NCI-H1694 treated with DMSO at 0.1 percent for 48 hours (cell line): ENCODE data around the gene KLK6.
A peak's percentile ranks its signal among the peaks of the same experiment; 100 is the strongest.

ENCODE experiments used
- DNase-seq: peaks from one replicate; lab custom pipeline; 2025; lab: John Stamatoyannopoulos, UW

KLK6 gene

DNA sequence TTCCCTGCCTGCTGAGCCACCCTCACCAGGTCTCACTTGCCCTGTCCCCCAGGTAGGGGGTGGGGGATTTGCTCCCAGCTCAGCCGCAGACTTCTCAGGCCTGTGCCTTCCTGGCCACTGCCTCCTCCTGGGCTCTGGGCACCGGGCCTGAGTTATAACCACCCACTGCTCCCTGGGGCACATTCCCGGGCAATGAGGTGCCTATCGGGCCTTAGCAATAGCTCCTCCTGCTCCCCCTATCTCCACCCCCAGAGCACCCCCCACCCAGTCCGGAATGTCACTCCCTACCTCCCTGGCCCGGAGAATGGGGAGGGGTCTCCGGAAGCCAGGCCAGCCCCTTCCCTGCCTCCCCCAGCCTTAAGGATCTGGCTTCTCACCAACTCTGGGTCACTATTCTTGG lies 16.5 kb downstream of the KLK6 start, which contains the start of gene KLK5:
TSS of gene KLK5 (minus strand) at position 129 of the 400 bp plus-strand sequence. CDS start 381 bp downstream, outside the sequence.
- DNase-seq = no peak

DNA sequence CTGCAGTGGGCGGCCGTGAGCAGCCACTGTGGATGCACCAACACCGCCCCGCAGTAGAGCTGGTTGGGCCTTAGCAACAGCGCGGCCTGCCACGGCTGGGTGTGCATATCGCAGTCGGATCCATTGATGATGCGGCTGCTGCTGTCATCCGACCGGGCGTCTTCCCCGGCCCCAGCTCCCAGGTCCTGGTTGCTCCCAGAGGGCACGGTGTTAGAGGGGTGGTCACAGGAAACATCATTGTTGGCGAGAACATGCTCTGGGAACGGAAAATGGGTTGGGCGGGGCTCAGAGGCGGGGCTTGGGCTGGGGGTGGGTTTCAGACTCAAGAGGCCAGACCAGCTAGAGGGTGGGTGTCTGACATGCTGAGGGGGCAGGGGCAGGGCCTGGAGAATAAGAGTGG lies 19.5 kb downstream of the KLK6 start:
- DNase-seq = no peak

GRCh38 chr19:50947123-50947522 lies 22.3 kb downstream of the KLK6 start:
- DNase-seq = no peak

- DNase-seq = no peak
Measured at GRCh38 chr19:50944795-50945194, 24.6 kb downstream of the KLK6 start.

DNA sequence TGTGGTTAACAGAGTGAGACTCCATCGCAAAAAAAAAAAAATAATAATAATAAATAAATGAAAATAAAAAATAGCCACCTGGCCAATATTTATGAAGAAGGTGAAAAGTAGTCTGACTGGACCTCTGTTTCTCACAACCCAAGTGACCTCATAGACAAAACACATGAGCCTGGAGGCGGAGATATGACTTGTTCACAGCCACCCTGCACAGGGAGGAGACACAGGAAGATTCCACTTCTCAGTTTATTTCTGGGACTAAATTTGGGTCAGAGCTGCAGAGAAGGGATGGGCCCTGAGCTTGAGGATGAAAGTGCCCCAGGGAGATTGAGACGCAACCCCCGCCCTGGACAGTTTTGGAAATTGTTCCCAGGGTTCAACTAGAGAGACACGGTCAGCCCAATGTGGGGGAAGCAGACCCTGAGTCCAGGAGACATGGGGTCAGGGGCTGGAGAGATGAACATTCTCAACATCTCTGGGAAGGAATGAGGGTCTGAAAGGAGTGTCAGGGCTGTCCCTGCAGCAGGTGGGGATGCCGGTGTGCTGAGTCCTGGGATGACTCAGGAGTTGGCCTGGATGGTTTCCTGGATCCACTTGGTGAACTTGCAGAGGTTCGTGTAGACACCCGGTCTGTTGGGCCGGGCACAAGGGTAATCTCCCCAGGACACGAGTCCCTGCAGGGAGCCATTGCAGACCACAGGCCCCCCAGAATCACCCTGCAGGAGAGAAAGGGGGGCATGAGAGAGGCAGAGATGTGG lies 26.1 kb downstream of the KLK6 start:
- DNase-seq = no peak

DNA sequence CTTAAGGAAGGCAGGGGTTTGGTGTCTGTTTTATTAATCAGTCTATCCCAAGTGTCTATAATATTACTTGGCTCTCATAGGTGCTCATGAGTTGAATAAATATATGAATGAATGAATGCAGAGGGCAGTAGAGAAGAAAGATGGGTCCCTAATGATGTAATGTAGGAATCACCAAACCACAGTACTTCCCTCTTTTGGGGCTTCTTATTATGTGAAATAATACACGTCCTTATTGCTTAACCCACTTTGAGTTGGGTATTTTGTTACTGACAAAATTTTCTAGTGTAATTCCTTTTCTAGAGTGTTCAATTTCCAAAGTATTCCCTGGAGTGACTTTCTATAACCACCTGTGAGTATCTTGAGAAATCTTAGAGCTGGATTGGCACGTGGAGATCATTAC lies 29.8 kb downstream of the KLK6 start:
- no peak for DNase-seq

DNA sequence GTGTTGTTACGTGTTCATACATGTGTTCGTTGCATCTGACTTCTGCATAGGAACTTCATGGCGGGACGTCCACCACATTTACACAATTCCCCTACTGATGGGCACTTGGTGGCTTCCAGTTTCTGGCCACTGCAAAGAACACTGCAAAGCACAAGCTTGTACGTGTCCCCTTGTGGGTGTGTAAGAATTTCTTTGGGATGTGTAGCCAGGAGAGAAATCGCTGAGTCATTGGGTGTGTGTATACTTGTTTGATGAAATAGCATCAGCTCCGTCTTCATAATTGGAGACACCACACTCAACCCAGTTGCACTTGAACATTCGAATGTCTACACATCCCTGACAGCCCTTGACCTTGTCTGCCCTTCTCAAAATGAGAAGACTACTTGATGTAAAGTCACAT lies 35.8 kb downstream of the KLK6 start:
- DNase-seq = no peak

DNA sequence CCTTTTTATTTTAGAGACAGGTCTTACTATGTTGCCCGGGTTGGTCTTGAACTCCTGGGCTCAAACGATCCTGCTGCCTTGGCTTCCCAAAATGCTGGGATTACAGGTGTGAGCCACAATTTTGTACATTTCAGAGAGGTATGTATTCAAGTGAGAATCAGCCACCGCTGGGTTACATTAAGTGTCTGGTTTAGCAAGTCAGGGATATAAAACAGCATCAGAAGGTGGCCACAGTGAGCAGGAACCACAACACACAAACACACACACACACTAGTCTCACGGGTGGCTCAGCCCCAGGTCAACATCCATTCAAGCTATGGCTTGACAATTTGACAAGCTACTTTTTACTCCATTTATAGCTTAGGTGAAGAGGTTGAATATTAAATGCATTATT lies 36.7 kb downstream of the KLK6 start:
- no peak for DNase-seq

DNA sequence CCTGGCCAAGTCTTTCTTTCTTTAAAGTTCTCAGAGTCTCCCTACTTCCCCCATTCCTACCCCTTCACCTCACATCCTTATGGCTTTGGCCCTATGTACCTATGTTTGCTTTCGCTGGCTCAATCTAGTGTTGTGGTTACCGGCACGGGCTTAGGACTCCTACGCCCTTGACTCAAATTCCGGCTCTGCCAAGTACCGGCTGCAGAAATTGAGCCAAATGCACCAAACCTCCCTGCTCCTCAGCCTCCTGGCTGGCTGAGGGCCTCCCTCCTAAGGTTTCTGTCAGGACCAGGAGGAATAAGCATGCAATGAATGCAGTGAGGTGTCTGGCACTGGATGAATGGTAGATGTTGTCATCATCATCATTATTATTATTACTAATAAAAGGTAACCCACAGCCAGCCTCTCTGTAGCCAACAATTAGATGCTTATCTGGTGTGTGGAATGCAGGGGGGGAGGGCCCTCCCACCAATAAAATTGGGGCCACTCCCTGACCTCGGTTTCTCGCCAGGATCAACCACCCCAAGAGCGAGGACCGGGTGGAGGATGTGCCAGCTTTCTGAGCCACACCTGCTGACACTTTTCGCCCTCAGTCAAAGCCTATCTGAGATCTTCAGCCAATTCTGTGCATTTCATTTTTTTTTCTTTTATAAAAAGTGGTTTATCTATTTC lies 37.2 kb downstream of the KLK6 start:
- DNase-seq = no peak

DNA sequence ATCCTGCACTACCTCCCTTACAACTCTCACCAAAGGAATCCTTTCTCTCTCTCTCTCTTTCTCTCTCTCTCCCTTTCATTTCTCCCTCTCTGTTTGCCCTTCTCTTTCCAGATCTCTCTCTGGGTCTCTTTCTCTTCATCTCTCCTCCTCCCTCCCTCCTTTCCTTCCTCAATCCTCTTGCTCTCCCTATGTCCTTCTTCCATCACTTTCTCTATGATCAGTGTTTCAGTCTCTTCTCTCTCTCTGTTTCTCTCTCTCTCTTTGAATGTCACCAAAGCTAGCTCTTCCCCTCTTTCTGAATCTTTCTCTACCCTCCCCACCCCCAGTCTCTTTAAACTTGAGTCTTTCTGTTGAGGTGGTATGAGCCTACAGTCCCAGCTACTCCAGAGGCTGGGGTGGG lies 38.4 kb downstream of the KLK6 start:
- DNase-seq = no peak

- DNase-seq = no peak
Measured at GRCh38 chr19:50928831-50929230, 40.6 kb downstream of the KLK6 start.

DNA sequence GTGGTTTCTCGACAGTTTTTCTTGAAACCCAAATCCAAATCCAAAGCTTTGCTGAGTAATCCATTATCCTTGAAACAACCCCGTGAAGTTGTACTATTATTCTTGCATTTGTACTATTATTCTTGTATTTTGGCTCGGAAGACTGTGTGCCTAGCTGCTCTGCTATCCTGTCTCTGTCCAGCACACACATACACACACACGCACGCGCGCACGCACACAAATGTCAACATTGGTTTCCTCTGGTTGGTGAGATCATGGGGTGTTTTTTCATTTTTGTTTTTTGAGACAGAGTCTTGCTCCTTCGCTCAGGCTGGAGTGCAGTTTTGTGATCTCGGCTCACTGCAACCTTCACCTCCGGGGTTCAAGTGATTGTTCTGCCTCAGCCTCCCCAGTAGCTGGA lies 43.2 kb downstream of the KLK6 start:
- DNase-seq = no peak

DNA sequence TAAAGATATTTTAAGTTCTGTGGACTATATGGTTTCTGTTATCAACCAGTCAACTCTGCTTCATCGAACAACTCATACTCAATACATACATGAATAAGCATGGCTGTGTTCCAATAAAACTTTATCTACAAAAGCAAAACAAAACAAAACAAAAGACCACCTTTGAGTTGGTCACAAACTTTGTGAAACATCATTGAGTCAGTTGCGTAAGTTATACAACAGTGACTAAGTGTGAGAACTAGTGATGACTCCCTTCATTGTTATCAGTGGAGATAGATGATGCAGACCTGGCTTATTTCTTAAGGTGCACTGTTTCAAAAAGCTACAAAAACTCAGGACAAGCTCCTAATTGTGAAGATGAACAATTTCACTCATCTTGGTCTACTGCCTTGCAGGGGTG lies 43.7 kb downstream of the KLK6 start:
- DNase-seq = no peak

GRCh38 chr19:50924586-50924985 lies 44.8 kb downstream of the KLK6 start:
- DNase-seq = no peak

- peak; percentile 57 for DNase-seq
Measured at GRCh38 chr19:50922317-50922853, 47.0 kb downstream of the KLK6 start.

DNA sequence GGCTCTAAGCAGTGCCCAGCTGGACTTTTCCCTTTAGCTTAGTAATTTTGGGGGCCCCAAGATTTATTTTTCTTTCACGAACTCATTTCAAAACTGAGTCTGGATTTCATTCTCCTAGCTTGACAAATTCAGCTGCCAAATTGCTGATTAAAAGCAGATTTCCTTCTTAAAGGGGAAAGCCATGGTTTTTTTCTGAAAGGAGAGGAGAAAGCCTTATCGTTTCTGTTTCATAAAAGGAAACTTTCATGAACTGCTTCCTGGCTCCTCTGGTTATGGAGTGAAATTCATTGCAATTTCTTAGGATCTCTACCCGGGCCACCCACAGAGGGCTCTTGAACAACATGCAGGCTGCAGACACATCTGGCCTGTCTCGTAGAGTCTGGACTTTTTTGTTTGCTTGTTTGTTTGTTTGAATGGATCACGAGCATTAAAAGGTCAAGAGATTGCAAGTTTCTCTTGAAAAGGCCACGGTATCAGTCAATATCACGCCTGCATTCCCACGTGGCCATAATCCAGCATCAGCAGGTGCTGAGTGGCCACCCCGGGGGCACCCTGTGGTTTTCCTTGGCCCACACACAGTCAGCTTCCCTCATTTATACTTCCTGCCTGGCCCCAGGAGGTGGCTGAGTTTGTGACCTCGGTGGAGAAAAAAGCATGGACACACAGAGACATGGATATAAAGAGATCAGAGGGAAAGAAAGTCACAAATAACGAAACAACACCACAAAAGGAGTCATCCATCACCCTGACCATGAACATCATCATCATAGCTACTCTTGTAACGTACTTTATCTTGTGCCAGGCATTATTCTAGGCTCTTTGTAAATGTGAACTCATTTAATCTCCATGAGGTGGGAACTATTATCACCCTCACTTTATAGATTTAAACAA lies 47.7 kb downstream of the KLK6 start:
- no peak for DNase-seq

- DNase-seq = no peak
Measured at GRCh38 chr19:50916069-50916468, 53.3 kb downstream of the KLK6 start.

- no peak for DNase-seq
Measured at GRCh38 chr19:50912727-50913716, 56.4 kb downstream of the KLK6 start.

DNA sequence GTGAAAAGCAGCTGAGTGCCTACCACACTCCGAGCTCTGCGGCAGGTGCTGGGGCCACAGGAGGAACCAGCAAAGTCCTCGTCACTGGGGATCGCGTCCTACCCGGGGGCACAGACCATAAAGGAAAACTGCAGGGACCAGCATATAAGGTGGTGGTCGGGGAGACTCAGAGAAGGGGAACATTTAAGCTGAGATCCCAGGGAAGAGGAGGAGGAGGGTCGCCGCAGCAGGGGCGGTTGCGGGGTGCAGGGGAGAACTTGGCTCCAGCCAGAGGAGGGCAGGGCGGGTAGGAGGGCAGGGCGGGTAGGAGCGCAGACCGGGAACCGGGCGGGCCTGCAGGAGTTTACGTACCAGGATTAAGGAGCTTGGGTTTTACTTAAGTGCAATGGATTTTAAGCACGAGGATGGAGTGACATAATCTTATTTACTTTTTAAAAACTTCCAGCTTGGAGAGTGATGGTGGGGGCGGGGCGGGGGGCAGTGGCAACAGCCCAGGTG lies 57.2 kb downstream of the KLK6 start:
- no peak for DNase-seq

GRCh38 chr19:50911206-50912101 lies 57.9 kb downstream of the KLK6 start, which contains the start of gene KLK4:
KLK4 (minus strand) TSS chr19:50911395; CDS start chr19:50910738, 657 bp downstream.
- DNase-seq = no peak
